Coronary artery (tissue), 2 donors: ENCODE results near the gene TMEM202.

Source experiments
- DNase-seq: peaks from one replicate; pipeline ENCODE4 v3.0.0-alpha.2; 2017; ENCODE audit warnings: low spot score
- H3K27ac ChIP-seq, 2 donors: fragments of 200-600 bp; sonication (generic); one replicate each; pipeline ENCODE4 v1.5.1; 2016 to 2019
- H3K4me3 ChIP-seq: fragments of 200-600 bp; sonication (generic); 2 replicates; pipeline ENCODE4 v1.5.1; 2016; ENCODE audit warnings: mild to moderate bottlenecking, moderate library complexity
- TF ChIP-seq, protein P1 (sequence below): fragments of 200-600 bp; sonication (generic); IDR thresholded peaks from one replicate; pipeline ENCODE4 v1.5.1; 2019; ENCODE audit warnings: antibody characterized with exemption

TMEM202 gene

DNA sequence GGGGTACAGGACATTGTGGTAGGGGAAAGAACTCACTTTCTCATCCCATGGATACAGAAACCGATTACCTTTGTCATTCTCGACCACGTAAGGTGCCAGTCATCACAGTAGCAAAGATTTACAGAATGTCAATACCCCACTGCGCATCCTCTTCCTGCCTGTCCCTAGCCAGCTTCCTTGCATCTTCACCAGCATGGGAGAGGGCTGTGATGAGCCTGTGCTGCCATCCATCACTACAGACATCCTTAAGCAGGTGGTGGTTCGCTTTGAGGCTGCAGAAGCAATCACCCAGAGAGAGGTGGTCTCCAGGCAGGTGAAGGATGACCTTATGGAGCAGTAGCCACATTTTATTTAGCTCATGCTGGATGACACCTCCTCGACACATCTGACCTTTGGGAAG is 52.7 kb downstream of the TMEM202 start:
- Histone ChIP-seq H3K4me3 (no peak overlapping the region), H3K27ac (no peak overlapping the region)
- DNase-seq = no peak
- TF ChIP-seq, protein P1, sequence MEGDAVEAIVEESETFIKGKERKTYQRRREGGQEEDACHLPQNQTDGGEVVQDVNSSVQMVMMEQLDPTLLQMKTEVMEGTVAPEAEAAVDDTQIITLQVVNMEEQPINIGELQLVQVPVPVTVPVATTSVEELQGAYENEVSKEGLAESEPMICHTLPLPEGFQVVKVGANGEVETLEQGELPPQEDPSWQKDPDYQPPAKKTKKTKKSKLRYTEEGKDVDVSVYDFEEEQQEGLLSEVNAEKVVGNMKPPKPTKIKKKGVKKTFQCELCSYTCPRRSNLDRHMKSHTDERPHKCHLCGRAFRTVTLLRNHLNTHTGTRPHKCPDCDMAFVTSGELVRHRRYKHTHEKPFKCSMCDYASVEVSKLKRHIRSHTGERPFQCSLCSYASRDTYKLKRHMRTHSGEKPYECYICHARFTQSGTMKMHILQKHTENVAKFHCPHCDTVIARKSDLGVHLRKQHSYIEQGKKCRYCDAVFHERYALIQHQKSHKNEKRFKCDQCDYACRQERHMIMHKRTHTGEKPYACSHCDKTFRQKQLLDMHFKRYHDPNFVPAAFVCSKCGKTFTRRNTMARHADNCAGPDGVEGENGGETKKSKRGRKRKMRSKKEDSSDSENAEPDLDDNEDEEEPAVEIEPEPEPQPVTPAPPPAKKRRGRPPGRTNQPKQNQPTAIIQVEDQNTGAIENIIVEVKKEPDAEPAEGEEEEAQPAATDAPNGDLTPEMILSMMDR = no peak

DNA sequence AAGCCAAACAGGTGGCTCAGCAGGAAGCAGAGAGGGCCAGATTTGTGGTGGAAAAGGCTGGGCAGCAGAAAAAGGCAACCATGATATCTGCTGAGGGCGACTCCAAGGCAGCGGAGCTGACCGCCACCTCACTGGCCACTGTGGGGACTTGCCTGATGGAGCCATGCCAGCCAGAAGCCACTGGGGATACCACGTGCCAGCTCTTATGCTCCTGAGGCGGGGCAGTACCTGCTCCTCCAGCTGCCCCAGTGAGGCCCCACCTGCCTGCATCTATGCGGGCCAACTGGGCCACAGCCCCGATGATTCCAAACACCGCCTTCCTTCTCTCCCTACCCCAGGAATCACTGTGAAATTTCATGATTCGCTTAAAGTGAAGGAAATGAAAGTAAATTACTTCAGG is 53.1 kb downstream of the TMEM202 start:
- no peak for DNase-seq
- no peak overlapping the region for H3K27ac ChIP-seq

DNA sequence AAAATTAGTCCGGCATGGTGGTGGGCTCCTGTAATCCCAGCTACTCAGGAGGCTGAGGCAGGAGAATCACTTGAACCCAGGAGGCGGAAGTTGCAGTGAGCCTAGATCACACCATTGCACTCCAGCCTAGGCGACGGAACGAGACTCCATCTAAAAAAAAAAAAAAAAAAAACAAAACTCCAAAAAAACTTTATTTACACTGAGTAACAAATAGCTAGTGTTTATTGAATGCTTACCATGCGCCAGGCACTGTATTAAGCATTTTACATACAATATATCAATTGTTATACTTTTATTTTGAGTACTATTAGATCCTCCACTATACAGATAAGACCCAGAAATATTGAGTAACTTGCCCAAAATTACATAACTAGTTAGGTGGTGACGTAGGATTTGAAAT is 58.6 kb downstream of the TMEM202 start:
- DNase-seq = no peak
- TF ChIP-seq, protein P1 = no peak
- Histone ChIP-seq H3K27ac (no peak overlapping the region), H3K4me3 (no peak overlapping the region)

More for the DNA sequence above, 53.1 kb downstream of the TMEM202 start:
- TF ChIP-seq, protein P1 = no peak
- no peak overlapping the region for H3K4me3 ChIP-seq
